ENCODE data around the gene SLC12A8.

The SLC12A8 gene

DNA sequence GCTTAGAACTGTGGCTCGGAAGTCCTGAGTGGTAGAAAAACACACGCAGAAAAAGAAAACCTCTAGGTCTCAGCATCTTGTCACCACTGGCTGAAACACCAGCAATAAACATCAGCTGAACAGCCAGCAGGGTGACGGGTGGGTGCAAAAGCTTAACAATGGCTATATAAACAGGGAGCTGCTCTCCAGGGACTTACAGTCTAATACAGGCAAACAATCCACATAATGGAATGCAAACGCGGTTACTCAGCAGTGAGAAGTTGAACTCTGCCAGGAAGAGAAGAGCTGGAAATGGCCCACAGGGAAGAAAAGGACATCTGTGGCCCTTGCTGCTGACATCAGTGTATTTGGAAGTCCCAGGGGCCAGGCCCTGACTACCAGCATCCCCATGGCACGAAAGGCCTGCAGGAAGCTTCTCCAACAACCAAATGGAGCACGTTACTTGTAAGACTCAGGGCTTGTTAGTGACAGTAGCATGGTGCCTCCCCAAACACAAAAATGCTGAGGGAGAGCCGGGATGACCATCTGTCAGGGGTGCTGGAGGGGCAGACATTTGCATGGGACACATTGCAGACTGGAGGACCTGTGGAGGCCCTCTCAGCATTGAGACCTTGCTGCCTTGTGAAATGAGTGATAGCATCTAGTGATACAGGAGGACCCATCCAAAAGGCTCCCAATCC lies 159.8 kb downstream of the SLC12A8 start:
- DNase-seq (ENCODE audit: low spot score), result peak; percentile 78

DNA sequence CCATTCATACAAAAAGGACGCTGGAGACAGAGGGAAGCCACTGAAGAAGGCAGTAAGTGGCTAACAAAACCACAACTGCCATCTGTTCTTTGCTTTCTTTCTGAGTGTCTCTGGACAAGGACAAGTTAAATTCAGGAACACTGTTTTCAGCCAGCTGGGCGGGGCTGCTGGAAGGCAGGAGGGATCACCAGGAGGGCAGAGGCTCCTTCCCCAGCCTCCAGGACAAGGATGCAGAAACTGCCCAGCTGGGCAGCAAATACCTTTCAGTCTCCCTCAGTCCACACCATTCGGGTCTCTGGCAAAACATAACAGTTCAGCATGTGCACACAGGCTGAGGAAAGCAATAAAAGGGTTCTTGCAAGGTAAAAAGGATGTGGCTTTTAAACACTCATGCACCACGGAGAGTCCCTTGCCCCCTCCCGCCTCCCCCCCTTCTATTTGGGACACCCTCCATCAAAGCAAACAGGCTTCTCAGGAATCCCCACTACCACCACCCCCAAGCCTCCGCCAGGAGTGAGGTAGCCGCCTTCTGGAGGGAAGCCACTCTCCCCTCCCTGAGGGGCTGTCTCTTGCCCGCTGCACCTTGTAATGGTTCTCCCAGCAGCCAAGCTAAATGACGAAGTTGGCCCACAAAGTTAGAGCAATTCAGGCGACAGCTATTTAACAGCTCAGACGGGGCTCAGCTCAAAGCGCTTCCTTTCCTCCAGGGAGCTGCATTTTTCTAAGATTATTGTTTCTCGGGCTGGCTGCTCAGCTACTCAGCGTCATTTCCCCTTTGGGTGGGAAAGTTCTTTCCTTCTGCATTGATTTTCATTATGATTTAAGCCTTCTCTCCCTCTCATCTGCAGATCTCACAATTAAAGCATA lies 160.6 kb downstream of the SLC12A8 start:
- DNase-seq (ENCODE audit: low spot score), result peak; percentile 67

DNA sequence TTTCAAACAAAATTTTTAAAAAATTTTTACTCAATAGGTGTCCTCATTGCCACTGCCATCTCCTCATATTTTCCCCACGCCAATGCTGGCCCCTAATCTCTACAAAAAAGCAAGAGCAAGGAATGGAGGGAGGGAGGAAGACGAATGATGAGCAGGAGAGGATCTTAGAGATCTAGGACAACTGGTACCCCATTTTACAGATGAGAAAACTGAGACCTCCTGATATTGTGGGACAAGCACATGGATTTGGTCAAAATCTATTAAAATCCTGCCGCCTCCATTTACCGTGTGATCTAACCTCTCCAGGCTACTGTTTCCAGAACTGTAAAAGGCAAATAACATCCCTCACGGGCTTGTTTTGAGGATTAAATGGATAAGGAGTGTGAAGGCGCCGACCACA lies 161.3 kb downstream of the SLC12A8 start:
- no peak for DNase-seq (ENCODE audit: low spot score)

DNA sequence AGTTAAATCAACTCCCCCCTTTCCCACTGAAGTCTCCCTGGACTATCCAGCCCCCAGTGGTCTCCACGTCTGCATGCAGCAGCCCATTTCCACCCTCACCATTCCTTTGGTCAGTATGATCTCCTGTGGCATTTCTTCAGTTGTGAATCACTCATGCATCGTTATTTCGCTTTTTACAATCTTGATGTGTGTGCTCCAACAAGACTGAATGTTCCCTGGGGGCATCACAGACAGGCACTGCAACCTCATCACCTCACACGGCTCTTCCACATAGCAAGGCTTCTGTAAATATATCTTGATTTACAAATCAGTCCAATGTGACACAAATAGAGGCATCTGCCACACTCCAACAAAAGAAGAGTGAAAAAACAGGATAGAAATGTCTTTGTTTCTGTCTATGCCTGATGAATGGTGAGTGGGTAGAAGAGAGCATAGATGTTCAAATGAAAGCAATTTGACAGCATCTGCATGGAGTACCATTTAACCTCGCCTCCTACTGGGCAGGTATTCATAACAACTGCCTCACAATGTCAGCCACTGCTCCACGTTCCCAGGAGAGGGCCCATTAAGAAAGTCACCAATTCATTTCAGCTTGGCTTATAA lies 162.0 kb downstream of the SLC12A8 start:
- DNase-seq (ENCODE audit: low spot score), result no peak

DNA sequence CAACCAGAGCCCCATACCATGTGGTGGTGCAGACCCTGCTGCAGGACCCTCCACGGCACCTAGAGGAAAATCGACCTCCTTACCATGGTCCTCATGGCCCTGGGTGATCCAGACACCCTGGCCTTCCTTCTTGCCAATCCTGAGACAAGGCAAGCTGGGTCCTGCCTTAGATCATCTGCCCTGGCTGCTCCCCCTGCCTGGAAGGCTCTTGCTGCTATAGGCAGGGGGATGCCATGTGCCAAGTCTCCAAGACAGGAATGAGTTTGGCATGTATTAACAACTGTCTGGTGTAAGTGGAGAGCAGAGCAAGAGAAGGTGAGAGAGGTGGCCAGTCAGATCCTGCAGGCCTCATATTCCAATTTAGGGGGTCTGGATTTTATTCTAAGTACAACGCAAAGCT lies 164.3 kb downstream of the SLC12A8 start:
- no peak for DNase-seq (ENCODE audit: low spot score)

DNA sequence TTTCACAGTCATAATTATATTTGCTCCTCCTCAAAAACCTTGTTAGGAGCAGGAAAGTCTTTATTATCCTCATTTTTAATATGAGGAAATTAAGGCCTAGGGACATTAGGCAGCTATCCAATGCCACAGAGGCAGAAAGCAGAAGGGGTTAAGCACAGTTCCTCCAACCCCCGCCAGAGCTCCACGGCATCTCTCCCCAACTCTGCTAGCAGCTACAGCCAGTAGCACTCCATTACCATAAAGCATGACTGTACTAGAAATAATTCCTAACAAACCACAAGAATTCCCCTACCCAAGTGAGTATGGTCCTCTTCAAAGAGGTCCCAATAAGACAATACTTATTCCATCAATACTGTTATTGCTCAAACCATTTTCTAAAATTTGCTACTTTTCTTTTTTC lies 166.6 kb downstream of the SLC12A8 start:
- peak; percentile 76 for DNase-seq (ENCODE audit: low spot score)

DNA sequence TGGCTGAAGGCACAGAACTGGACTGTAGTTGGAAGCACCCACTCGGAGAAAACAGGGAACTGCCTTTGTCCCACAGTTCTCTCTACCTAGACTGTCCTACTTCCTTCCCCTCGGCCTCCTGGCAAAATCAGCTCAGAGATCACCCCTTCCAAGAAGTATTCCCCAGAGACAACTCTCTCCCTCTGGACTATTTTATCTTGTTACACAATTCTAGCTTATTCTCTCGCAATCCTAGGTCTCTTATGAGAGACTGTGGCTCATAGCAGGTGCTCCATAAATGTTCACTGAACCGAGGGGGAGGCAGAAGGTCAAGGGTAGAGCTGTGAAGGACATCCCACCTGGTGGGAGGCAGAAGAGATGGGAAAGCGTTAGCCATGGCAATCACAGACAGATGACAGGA lies 167.4 kb downstream of the SLC12A8 start:
- peak; percentile 42 for DNase-seq (ENCODE audit: low spot score)

DNA sequence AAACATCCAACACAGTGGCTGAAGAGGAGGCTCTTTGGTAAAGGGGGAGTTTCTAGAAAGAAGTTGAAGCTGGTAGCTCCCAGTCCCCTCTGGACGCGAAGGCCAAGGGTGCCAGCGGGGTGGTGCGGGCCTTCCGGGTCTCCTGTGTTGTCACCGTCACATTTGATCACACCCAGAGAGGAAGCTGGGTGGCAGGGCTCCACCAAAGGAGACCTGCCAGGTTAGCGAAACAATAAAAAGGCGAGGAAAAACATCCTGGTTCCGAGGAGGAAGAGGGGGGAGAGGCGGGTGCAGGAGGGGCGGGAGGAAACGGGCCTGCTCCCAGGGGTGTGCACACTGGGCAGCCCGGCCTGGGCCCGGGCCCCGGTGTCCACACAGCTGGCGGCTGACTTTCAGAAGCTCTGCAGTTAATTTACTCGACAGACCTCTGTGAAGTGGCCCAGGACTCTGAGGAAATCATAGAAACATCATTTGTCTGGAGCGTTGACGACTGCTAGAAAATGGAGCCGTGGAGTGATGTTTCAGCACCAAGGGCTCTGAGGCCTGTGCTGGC lies 168.9 kb downstream of the SLC12A8 start:
- no peak for DNase-seq (ENCODE audit: low spot score)

DNA sequence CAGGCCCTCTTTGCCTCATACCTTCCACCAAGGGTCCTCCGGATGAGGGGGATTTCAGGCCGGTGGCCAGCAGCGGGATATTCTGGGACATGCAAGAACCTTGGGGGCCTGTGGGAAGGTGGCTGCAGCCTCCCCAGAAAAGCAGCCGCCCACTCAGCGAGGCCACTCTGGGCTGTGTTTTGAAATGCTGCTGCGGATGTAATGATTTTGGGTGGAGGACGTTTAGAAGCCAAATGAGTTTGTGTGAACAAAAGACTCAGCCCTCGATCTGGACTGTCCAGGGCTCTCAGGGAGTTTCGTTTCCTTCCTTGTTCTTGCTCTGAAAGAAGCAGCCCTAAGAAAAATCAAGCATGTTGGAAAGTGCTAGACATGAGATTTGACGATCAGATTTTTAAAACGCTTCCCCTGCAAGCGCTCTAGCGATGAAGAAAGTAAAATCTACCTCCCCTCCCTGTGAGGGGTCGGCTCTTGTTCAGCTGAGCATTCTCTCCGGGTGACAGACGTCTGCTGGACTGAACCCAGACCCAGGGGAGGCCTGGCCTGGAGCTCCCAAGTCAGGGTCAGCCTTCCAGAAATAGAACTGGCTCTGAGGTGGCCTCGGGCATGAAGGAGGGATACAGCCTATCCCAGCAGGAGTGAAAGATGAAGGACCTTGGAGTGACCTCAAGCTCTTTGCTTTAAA lies 169.7 kb downstream of the SLC12A8 start:
- peak; percentile 47 for DNase-seq (ENCODE audit: low spot score)

DNA sequence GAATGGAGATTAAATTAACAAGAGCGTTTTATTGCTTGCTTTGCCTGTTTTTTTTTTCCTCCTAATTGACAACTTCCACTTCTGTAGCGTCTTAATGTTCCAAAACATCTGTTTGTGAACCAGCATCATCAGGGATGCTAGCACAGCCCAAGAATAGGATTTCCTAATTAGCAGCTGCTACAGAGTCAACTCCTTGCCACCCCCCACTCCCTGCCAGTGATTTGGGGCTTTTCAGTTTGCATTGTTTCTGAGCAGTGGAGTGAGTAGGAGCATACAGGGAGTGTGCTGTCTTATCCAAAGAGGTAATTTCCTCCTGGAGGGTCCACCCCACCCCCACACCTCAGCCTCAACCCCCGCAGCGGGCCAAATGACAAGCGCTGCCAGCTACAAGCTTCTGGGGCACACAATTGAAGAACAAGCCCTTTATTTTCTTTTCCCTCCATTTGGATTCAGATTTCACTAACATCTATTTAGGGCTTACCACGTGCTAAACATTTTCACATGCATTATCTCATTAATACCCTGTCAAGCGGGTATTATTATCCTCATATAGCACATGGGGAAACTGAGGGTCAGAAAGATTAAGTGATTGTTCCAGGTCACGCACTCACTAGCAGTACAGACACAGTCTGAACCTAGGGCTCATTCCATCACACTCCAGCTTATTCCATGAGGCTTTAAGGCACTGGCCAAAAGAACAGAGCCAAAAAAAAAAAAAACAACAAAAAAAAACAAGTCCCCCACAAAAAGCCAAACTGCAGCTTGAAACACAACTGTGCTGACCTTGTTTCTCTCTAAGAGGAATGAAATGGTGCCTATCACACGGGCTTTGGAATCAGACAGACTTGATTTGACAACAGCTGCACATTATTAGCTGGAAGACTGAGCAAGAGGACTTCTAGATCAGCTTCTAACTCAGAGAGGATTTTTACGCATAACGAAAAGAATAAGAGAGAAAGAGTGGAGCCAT lies 173.1 kb downstream of the SLC12A8 start:
- peak; percentile 29 for DNase-seq (ENCODE audit: low spot score)

DNA sequence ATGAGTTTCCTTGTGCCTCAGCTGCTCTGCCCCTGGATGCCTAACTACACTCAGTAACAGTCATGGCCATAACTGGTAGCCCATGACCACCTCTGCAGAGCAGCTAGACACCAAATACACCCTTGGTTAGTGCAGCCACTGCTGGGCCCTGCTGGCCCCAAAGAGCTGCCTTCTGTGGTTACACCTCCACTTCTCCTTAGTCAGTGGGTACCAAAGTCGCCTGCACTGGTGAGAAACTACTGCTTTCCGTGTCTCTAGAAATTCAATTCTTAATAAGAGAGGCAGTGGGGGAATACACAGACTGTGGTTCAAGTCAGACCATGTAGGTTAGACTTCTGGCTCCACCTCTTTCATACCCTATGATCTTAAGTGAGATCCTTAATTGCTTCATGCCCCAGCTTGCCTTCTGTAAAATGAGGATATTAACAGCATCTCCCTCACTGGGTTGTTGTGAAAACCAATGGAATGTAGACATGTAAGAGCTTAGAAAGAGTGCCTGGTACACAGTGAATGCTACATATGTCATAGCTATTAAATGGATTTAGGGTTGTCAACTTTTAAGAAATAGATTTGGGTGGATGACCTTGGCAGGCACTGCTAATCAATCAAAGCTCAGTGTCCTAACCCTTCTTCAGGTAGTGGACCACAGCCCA lies 174.9 kb downstream of the SLC12A8 start:
- no peak for DNase-seq (ENCODE audit: low spot score)

DNA sequence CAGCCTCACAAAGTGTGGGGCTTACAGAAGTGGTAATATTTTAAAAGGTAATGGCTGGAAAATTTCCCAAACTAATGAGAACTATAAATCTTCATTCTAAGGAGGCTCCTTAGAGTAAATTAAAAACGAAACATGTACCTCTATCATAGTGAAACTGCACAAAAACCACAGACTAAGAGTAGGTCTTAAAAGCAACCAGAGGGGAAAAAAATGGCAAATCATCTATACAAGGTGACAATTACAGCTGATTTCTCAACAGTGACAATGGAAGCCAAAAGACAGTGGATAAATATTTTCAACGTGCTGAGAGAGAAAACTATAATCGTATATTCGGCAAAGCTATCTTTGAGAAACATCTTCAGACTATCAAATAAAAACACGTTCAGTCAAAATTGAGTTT lies 177.3 kb downstream of the SLC12A8 start:
- no peak for DNase-seq (ENCODE audit: low spot score)

DNA sequence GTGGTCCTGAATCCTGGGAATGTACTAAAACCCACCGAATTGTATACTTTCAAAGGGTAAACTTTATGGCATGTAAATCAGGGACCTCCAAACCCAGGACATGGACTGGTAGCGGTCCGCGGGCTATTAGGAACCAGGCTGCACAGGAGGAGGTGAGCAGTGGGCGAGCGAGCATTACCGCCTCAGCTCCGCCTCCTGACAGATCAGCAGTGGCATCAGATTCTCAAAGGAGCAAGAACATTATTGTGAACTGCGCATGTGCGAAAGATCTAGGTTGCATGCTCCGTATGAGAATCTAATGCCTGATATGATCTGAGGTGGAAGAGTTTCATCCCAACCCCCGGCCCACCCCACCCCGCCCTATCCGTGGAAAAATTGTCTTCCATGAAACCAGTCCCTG lies 178.9 kb downstream of the SLC12A8 start:
- DNase-seq (ENCODE audit: low spot score), result no peak

DNA sequence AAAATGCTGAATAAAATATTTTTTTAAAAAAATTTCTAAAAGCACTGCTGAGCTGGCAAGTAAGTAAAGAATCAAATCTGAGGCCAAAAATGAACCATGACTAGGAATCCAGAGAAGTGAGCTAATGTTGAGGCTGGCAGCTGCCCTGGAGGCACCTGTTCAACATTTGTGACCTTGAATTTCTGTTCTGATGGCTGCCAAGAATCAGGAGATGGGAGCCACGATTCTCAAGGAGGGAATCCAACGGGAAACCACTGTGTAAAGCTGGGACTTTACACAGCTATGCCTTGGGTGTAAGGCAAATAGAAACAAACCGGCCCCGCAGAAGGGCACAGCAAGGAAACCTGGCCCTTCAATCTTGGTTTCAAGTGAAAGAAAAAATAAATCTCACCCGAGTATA lies 179.4 kb downstream of the SLC12A8 start:
- DNase-seq (ENCODE audit: low spot score), result no peak

DNA sequence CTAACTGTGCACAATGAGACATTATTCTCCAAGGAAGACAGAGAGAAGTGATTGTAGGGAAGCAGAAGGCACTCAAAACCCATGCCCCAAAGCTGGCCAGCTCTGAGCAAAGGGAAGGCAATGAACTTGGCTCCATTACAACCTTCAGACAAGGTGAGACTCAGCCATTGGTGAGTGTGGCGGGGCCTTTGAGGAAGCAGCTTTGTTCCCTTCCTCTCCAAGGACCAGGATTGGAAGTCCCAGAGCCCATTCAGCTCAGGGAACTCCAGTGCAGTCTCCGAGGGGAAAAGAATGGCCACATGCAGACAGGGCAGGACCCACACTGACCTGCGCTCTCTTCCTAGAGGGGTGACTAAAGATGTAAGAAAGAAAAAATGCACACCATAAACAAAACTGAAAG lies 179.9 kb downstream of the SLC12A8 start:
- no peak for DNase-seq (ENCODE audit: low spot score)

Data from GM03348 (cell line).